Nucleus accumbens (tissue), 56 donors: ENCODE measurements around the gene FBXO47.
"Not testable (repeated sequence)": the region's sequence is repeated elsewhere in the genome, so short reads cannot be mapped to it uniquely, and the experiment has no call there.

Source experiments
- DNase-seq, 56 donors: peaks; one replicate each; lab custom pipeline; 2025; lab: John Stamatoyannopoulos, UW

Gene FBXO47

GRCh38 chr17:38981636-38982035 is 14.4 kb upstream of the FBXO47 start:
- no peak for DNase-seq

GRCh38 chr17:38980490-38981217 is 13.5 kb upstream of the FBXO47 start:
- DNase-seq: no peak

- DNase-seq: no peak
These were observed 11.0 kb upstream of the FBXO47 start for GRCh38 chr17:38978180-38978579.

- not testable (repeated sequence) for DNase-seq
These were observed 9.0 kb upstream of the FBXO47 start for GRCh38 chr17:38976187-38976551.

GRCh38 chr17:38970804-38971203 is 3.6 kb upstream of the FBXO47 start:
- DNase-seq: no peak

- no peak for DNase-seq
These were observed 2.9 kb upstream of the FBXO47 start for GRCh38 chr17:38970128-38970527.

GRCh38 chr17:38969281-38969680 is 2.1 kb upstream of the FBXO47 start:
- no peak for DNase-seq

GRCh38 chr17:38961413-38961812 is 5.8 kb downstream of the FBXO47 start:
- no peak for DNase-seq

GRCh38 chr17:38960402-38960801 is 6.8 kb downstream of the FBXO47 start:
- DNase-seq: no peak

GRCh38 chr17:38959508-38959907 is 7.7 kb downstream of the FBXO47 start:
- DNase-seq: no peak

- no peak for DNase-seq
These were observed 8.4 kb downstream of the FBXO47 start for GRCh38 chr17:38958756-38959155.

- no peak for DNase-seq
These were observed 8.9 kb downstream of the FBXO47 start for GRCh38 chr17:38958326-38958725.

- not testable (repeated sequence) for DNase-seq
These were observed 13.4 kb downstream of the FBXO47 start for GRCh38 chr17:38953800-38954199.

GRCh38 chr17:38947189-38947588 is 20.0 kb downstream of the FBXO47 start:
- DNase-seq: no peak

GRCh38 chr17:38943607-38944006 is 23.6 kb downstream of the FBXO47 start:
- no peak for DNase-seq

- no peak for DNase-seq
These were observed 24.4 kb downstream of the FBXO47 start for GRCh38 chr17:38942696-38943334.

- DNase-seq: no peak
These were observed 26.8 kb downstream of the FBXO47 start for GRCh38 chr17:38940404-38940803.

GRCh38 chr17:38939987-38940386 is 27.2 kb downstream of the FBXO47 start:
- DNase-seq: no peak

- not testable (repeated sequence) for DNase-seq
These were observed 33.2 kb downstream of the FBXO47 start for GRCh38 chr17:38933962-38934361.

- DNase-seq: not testable (repeated sequence)
These were observed 36.4 kb downstream of the FBXO47 start for GRCh38 chr17:38930782-38931181.

GRCh38 chr17:38926293-38927070 is 40.7 kb downstream of the FBXO47 start:
- peak in 8 of 56 donors; percentile 5 to 49 (median 28) for DNase-seq
